Measurements from ENCODE around the gene SPTBN1.

The SPTBN1 gene

DNA sequence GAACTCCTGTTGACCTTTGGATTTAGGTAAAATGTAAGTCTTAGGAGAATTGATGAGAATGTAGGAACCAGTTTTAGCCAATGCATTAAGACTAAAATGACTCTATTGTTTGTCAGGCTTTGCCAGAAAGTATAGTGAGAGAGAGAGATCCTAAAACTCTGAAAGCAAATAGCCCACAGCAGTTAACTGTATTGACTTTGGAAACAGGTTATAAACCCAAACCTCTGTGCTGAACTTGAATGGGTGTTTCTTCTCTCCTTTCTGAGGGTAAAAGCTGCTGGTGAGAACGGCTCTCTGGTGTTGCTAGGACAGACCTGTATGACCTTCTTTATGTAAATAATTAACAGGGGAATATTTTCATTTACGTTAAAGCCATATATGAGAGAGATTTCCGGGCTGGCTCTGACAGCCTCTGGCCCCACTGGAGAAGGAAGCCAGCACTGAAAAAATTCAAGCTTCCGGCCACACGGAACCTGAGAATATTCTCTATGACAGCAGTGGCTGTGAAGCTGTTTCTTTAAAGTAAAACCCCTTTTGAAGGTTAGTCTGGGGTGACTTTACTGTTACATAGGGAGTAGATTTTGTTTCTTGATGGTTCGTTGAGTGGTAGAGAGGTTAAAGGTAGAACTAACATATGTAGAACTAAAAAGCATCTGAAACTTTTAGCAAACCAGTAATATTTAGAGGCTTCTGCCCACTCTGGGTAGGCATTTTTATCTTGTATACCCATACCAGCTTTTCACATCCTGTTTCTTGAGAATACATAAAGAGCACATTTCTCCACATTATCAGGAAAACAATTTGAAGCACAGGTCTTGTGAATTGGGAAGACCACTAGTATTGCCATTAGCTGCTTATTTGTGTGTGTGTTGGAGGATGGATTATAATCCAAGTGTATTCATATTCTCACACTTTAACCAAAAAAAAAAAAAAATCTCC is 123.8 kb downstream of the SPTBN1 start:
- TF ChIP-seq, protein P1, sequence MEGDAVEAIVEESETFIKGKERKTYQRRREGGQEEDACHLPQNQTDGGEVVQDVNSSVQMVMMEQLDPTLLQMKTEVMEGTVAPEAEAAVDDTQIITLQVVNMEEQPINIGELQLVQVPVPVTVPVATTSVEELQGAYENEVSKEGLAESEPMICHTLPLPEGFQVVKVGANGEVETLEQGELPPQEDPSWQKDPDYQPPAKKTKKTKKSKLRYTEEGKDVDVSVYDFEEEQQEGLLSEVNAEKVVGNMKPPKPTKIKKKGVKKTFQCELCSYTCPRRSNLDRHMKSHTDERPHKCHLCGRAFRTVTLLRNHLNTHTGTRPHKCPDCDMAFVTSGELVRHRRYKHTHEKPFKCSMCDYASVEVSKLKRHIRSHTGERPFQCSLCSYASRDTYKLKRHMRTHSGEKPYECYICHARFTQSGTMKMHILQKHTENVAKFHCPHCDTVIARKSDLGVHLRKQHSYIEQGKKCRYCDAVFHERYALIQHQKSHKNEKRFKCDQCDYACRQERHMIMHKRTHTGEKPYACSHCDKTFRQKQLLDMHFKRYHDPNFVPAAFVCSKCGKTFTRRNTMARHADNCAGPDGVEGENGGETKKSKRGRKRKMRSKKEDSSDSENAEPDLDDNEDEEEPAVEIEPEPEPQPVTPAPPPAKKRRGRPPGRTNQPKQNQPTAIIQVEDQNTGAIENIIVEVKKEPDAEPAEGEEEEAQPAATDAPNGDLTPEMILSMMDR (IDR thresholded peaks at IDR 0.05; ENCODE audit: low read depth, low read length, missing control alignments): no peak
- peak overlapping the region; percentile 32; the same call in 1 of the 2 replicates for H3K4me3 ChIP-seq (ENCODE audit: low read depth, low read length)
- DNase-seq (ENCODE audit: low read depth): no peak

DNA sequence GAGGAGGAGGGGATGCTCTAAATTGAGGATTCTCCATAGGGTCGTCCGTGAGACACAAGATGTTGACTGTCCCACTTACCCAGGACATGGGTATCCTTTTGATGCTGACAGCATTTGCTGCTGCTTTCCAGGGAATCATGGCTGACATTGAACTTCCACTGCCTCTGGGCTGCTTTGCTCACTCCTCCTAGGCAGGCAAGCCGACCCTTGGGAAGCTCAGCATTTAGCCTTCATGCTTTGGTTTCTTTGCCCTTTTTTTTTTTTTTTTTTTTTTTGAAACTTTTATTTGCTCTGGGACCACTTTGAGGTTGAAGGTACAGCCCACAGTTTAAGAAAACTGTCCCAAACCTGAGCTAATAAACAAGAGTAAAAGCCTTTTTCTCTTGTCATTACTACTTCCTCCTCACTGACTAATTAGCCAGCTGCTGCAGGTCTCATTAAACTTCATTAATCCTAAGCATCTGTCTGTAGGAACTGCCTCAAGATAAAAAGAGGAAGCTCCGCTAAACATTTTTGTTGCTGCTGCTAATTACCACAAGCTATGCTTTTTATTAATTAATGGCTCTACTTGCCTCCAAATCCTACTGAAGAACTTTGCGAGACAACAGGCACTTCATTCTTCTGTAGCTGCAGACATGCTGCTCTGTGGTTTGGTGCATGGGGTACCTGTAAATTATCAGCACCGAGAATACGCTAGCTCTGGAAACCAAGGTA is 125.4 kb downstream of the SPTBN1 start:
- DNase-seq (ENCODE audit: low read depth): no peak
- H3K4me3 ChIP-seq (ENCODE audit: low read depth, low read length): peak overlapping the region; percentile 37
- TF ChIP-seq, protein P1 (IDR thresholded peaks at IDR 0.05; ENCODE audit: low read depth, low read length, missing control alignments): no peak

GRCh38 chr2:54582987-54583386 is 126.9 kb downstream of the SPTBN1 start:
- no peak for DNase-seq (ENCODE audit: low read depth)
- H3K4me3 ChIP-seq (ENCODE audit: low read depth, low read length): no peak overlapping the region
- TF ChIP-seq, protein P1 (IDR thresholded peaks at IDR 0.05; ENCODE audit: low read depth, low read length, missing control alignments): no peak

DNA sequence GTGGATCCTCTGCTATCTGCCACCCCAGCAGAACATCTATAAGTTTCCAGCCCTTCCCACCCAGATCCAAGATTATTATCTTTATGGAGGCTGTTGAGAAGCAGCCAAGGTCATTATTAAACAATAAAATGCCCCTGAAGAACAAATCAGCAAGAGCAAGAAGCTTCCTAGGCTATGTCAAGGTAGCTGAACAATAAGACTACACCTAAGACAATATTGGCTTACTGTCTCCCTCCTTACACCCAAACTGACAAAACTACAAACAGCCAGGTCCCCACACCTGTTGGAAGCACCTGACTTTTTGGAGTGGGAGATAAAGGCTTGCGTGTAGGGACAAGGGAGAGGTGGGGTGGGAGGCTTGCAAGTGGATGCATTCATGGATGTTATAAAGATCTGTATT is 128.5 kb downstream of the SPTBN1 start:
- H3K4me3 ChIP-seq (ENCODE audit: low read depth, low read length): no peak overlapping the region
- DNase-seq (ENCODE audit: low read depth): no peak
- TF ChIP-seq, protein P1 (IDR thresholded peaks at IDR 0.05; ENCODE audit: low read depth, low read length, missing control alignments): no peak

GRCh38 chr2:54585136-54585733 is 129.1 kb downstream of the SPTBN1 start:
- H3K4me3 ChIP-seq (ENCODE audit: low read depth, low read length): no peak overlapping the region
- TF ChIP-seq, protein P1 (IDR thresholded peaks at IDR 0.05; ENCODE audit: low read depth, low read length, missing control alignments): no peak
- no peak for DNase-seq (ENCODE audit: low read depth)

DNA sequence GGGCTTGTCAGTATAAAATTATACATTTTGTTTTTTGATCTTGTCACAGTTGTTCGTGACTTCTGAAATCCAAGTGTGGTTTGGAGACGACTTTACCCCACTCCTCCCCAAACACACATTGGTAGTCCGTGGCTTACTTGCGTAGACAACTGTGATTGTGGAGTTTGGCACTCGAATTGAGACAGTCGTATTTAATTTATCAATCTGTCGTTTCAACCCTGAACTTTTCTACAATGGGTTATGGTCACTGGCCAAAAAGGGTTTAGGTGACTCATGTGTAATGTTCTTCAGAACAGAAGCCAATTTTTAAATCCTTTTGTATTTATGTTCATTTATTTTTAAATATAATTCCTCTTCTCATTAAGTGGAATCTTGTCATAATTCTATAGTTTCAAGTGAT is 129.9 kb downstream of the SPTBN1 start:
- no peak overlapping the region for H3K4me3 ChIP-seq (ENCODE audit: low read depth, low read length)
- TF ChIP-seq, protein P1 (IDR thresholded peaks at IDR 0.05; ENCODE audit: low read depth, low read length, missing control alignments): no peak
- DNase-seq (ENCODE audit: low read depth): no peak

Measured in GM12864 (cell line).